PFSK-1 (cell line): ENCODE data around the gene RREB1.

Experiments
- FOXP2 ChIP-seq: optimal IDR thresholded peaks from 2 replicates; pipeline ENCODE3; 2011; ENCODE audit warnings: borderline replicate concordance, control low read depth, inconsistent platforms; ENCODE audit not compliant: insufficient read depth; ENCODE audit errors: extremely low read length, extremely low read depth
- POLR2AphosphoS5 ChIP-seq: IDR thresholded peaks from 2 replicates; pipeline ENCODE4 v1.6.1; 2012; ENCODE audit warnings: low read depth, mild to moderate bottlenecking, control low read depth, low read length, moderate library complexity
- REST ChIP-seq, 2 experiments: IDR thresholded peaks; 2 replicates each; pipeline versions ENCODE4 v1.6.1 to v1.8.0; 2011 to 2012; ENCODE audit warnings: low read depth in 2 of 2, low read length in 2 of 2, control low read depth in 1 of 2, inconsistent platforms in 1 of 2, mild to moderate bottlenecking in 1 of 2, moderate library complexity in 1 of 2; ENCODE audit not compliant: insufficient read depth in 1 of 2
- SIN3A ChIP-seq: IDR thresholded peaks from 2 replicates; pipeline ENCODE4 v1.6.1; 2012; ENCODE audit warnings: mild to moderate bottlenecking, low read length, moderate library complexity, borderline replicate concordance; ENCODE audit not compliant: insufficient read depth
- TAF1 ChIP-seq: IDR thresholded peaks from 2 replicates; pipeline ENCODE4 v1.6.1; 2012; ENCODE audit warnings: low read length, control low read depth, borderline replicate concordance; ENCODE audit not compliant: insufficient read depth

Gene RREB1

DNA sequence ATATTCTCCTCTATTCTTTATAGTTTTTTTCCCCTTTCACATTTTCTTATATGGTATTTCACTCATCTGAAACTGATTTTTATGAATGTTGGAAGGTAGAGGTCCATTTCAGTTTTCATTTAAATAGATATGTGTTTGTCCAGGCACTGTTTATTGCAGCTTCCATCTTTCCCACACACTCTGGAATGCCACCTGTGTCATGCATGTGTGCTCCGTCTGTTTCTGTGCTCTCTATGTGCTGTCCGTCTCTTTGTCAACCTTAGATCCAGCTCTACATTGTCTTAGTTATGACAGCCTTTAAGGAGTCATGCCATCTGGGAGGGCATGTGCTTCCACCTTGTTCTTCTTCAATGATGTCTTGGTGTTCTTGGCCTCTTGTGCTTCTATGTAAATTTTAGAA lies 36.4 kb upstream of the RREB1 start:
- TF ChIP-seq POLR2AphosphoS5 (no peak), SIN3A (no peak), REST (IDR thresholded peaks at IDR 0.05; ENCODE audit: insufficient read depth in 1 of 2, low read depth in 2 of 2, low read length in 2 of 2) (no peak), FOXP2 (no peak), TAF1 (no peak)

- TF ChIP-seq SIN3A (no peak), TAF1 (no peak), POLR2AphosphoS5 (no peak), FOXP2 (no peak), REST (IDR thresholded peaks at IDR 0.05; ENCODE audit: insufficient read depth in 1 of 2, low read depth in 2 of 2, low read length in 2 of 2) (no peak)
Measured at GRCh38 chr6:7073082-7073820, 34.5 kb upstream of the RREB1 start.

DNA sequence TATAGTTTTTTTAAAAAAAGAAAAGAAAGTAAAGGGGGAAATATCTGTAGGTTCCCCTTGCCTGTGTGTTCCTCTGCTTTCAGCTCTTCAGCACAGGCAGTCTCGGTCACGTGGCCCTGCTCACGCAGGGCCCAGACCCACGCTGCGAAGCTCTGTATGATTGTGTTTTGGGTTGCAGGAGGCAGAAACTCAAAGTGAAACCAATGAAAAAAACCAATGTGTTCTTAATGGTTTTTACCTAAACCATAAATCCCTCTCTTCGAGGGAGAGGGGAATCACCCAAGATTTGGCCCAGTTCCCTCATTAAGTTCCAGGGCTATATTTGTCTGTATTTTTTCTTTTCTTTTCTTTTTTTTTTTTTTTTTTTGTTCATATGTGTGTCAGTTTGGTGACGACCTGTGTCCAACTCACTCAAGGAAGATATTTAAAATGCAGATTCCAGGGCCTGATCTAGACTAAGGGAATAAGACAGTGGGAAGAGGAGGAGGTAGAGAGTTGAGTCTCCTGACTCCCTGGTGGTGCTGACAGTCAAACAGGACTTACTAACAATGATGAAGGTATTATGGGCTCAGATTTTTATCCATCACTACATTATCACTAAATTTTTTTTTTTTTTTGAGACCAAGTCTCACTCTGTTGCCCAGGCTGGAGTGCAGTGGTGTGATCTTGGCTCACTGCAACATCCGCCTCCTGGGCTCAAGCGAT lies 33.8 kb upstream of the RREB1 start:
- TF ChIP-seq SIN3A (no peak), REST (IDR thresholded peaks at IDR 0.05; ENCODE audit: insufficient read depth in 1 of 2, low read depth in 2 of 2, low read length in 2 of 2) (no peak), FOXP2 (no peak), POLR2AphosphoS5 (no peak), TAF1 (no peak)

GRCh38 chr6:7074870-7075269 lies 32.9 kb upstream of the RREB1 start:
- TF ChIP-seq TAF1, result no peak
- TF ChIP-seq POLR2AphosphoS5, result no peak
- no peak for TF ChIP-seq REST (IDR thresholded peaks at IDR 0.05; ENCODE audit: insufficient read depth in 1 of 2, low read depth in 2 of 2, low read length in 2 of 2)
- TF ChIP-seq SIN3A, result no peak
- TF ChIP-seq FOXP2, result no peak
